Measurements from ENCODE around the gene SMARCE1. TPM values are rescaled to one million over a fixed set of nuclear protein-coding genes. Genes with fewer than 3 reads are reported as not detected.

Gene SMARCE1
- total RNA-seq, 2 donors from 2014 or later: 50.4 to 54.9 TPM

DNA sequence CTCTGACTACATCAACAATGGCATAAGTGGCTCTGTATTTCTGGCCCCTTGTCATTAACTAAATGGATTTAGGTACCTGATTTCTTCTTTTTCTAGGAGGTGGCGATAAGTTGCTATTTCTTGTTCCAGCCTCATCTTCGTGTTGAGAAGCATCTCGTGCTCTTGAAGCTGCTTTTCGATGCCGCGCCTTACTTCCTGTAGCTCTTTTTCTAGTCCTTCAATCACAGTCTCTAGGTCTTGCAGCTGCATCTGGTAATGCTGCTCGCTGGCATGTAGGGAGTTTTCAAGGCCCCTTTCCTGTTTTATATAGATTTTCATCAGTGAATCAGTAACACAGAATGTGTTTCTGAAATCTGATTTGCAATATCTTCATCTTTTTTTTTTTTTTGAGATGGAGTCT lies 12.3 kb upstream of the SMARCE1 start:
- TF ChIP-seq CTCF (IDR thresholded peaks at IDR 0.05): no peak
- no peak overlapping the region for H3K4me3 ChIP-seq
- no peak overlapping the region for H3K27ac ChIP-seq
- no peak for DNase-seq (ENCODE audit: low spot score)
- no peaks in the 10 kb centered on the region for H3K9me3 ChIP-seq
- H3K36me3 ChIP-seq: no peaks in the 10 kb centered on the region
- no peaks in the 10 kb centered on the region for H3K27me3 ChIP-seq
- H3K4me1 ChIP-seq: peaks cover 0 to 4% of the 10 kb centered on the region in 2 donors

DNA sequence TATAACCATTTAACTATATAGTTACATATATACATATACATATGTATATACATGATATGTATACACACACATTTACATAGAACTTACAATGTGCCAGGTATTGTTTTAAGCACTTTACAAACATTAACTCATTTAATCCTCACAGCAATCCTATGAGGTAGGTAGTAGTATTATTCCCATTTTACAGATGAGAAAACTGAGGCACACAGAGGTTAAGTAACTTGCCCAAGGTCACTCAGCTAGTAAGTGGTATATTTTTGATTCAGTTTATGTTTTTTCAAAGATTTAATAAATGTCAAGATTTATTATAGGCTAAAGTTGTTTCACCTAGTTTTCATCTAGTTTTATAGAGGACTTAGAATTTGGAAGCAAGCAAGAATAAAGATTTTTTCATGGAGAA lies 10.8 kb upstream of the SMARCE1 start:
- Histone ChIP-seq H3K27me3 (no peaks in the 10 kb centered on the region), H3K4me1 (no peaks in the 10 kb centered on the region), H3K27ac (no peak overlapping the region), H3K36me3 (no peaks in the 10 kb centered on the region), H3K9me3 (no peaks in the 10 kb centered on the region), H3K4me3 (no peak overlapping the region)
- no peak for TF ChIP-seq CTCF (IDR thresholded peaks at IDR 0.05)
- DNase-seq (ENCODE audit: low spot score): no peak

DNA sequence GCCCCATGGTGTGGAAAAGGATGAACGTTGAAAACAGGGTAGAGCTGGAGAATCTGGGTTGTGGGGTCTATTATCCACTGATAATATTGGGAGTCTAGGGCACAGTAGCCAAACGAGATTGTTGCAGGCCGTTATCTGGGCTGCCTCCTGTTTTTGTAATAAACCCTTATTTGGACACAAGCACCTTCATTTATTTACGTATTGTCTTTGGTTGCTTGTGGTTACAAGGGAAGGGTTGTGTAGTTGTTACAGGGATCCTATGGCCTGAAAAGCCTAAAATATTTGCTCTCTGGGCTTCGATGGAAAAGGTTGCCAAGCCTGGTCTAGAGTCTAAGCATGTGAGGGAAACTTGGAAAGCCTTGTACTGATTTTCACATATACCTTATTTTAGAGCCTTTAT lies 4.3 kb upstream of the SMARCE1 start:
- Histone ChIP-seq H3K27me3 (no peaks in the 10 kb centered on the region), H3K27ac (no peak overlapping the region), H3K4me3 (no peak overlapping the region), H3K36me3 (no peaks in the 10 kb centered on the region), H3K9me3 (no peaks in the 10 kb centered on the region), H3K4me1 (peaks cover 0 to 9% of the 10 kb centered on the region in 2 donors)
- no peak for TF ChIP-seq CTCF (IDR thresholded peaks at IDR 0.05)
- DNase-seq (ENCODE audit: low spot score): no peak

DNA sequence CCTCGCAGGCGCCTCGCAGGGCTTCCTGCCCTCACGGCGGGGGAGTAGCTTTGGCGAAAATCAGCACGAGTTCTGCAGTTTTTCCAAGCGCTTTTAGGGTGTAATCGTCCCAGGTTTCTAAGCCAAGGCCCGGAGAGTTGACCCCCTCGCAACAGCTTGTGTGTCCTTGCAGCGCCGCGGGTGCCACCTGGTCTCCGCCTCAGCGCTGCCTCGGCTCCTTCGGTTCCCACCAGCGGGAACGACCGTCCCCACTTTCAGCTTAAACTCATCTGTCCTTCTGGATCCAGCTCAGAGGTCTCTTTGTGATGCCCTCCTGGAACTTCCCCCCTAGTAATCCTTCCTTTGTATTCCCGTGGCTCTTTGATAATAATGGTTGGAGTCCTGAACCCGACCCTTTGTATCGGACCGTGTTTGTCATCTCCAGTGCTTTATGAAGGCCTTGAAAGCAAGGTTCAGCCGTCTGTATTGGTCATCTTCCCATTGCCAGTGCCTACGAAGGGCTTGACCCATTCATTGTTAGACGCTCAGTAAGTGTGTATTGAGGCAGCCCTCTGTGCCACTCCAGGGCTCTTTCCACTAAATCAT lies 858 bp upstream of the SMARCE1 start:
- peak overlapping the region; percentile 96 to 98 for H3K27ac ChIP-seq
- peaks cover 5% of the 10 kb centered on the region for H3K36me3 ChIP-seq
- peak overlapping the region; percentile 72 to 85 for H3K4me3 ChIP-seq
- H3K27me3 ChIP-seq: no peaks in the 10 kb centered on the region
- peak; percentile 63 for DNase-seq (ENCODE audit: low spot score)
- peaks cover 0 to 24% of the 10 kb centered on the region in 2 donors for H3K4me1 ChIP-seq
- TF ChIP-seq CTCF (IDR thresholded peaks at IDR 0.05): no peak
- H3K9me3 ChIP-seq: no peaks in the 10 kb centered on the region

DNA sequence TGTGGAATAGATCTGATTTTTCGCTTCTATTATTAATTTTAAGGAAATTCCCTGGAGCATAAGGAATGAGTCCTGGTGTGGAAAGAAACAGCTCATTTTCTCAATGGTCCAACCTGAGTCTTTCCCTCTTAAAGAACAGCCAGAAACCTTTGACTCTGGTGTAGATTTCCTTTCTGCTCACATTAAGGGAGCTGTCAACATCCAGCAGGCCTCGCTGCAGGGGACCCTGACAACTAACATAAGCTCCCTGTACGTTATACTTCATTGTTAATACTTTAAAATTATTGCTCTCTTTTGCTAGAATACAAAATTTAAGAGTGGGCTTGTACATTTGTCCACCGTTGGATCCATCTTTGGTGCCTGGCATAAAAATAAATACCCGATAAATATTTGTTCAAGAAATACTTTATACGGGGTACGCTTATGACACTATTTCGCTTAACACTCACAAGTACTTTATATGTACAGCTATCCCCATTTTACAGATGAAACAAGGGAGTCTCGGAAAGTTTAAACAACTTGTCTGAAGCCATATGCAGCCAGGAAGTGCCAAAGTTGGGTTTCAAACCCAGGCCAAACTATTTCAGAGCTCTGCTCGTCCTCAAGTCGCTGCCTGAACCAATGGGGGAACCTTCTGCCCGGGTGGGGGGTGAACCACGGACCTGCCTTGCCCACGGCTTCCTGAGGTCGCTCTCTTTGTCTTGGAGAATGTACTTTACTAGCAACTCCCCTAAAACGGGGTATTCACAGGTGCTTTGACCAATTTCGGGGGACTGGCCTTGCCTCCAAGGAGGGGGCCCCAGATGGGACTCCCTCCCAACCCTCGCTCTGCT lies 611 bp downstream of the SMARCE1 start:
- no peak for DNase-seq (ENCODE audit: low spot score)
- Histone ChIP-seq H3K4me3 (peak overlapping the region; percentile 72 to 85), H3K27ac (peak overlapping the region; percentile 96 to 98), H3K4me1 (peaks cover 0 to 24% of the 10 kb centered on the region in 2 donors), H3K27me3 (no peaks in the 10 kb centered on the region), H3K36me3 (peaks cover 13% of the 10 kb centered on the region), H3K9me3 (no peaks in the 10 kb centered on the region)
- TF ChIP-seq CTCF (IDR thresholded peaks at IDR 0.05): no peak

Data from right atrium auricular region (tissue), 2 donors.